Parathyroid adenoma (tissue), 2 donors: ENCODE results near the gene GSX2.
A peak's percentile ranks its signal among the peaks of the same experiment; 100 is the strongest.
"Not testable (repeated sequence)": the region's sequence is repeated elsewhere in the genome, so short reads cannot be mapped to it uniquely, and the experiment has no call there.

Experiments used
- H2AFZ ChIP-seq: fragments of 300-600 bp; sonication (generic); one replicate; pipeline ENCODE4 v1.7.0; 2017; ENCODE audit warnings: antibody characterized with exemption, mild to moderate bottlenecking
- H3K27ac ChIP-seq: fragments of 300-600 bp; sonication (generic); one replicate; pipeline ENCODE4 v1.7.0; 2017
- H3K27me3 ChIP-seq: fragments of 300-600 bp; sonication (generic); one replicate; pipeline ENCODE4 v1.7.0; 2017; ENCODE audit warnings: low read length; ENCODE audit not compliant: control insufficient read depth, insufficient read depth
- H3K36me3 ChIP-seq: fragments of 300-600 bp; sonication (generic); one replicate; pipeline ENCODE4 v1.7.0; 2017; ENCODE audit warnings: low read length; ENCODE audit not compliant: control insufficient read depth, insufficient read depth
- H3K4me1 ChIP-seq: fragments of 300-600 bp; sonication (generic); one replicate; pipeline ENCODE4 v1.7.0; 2017; ENCODE audit warnings: control low read depth
- H3K4me2 ChIP-seq: fragments of 300-600 bp; sonication (generic); one replicate; pipeline ENCODE4 v1.7.0; 2017; ENCODE audit warnings: low read length
- H3K4me3 ChIP-seq: fragments of 300-600 bp; sonication (generic); one replicate; pipeline ENCODE4 v1.7.0; 2017; ENCODE audit warnings: low read depth, low read length
- H3K79me2 ChIP-seq: fragments of 300-600 bp; sonication (generic); one replicate; pipeline ENCODE4 v1.7.0; 2017; ENCODE audit warnings: control low read depth
- H3K9ac ChIP-seq: fragments of 300-600 bp; sonication (generic); one replicate; pipeline ENCODE4 v1.7.0; 2017; ENCODE audit warnings: mild to moderate bottlenecking
- H3K9me3 ChIP-seq: fragments of 300-600 bp; sonication (generic); one replicate; pipeline ENCODE4 v1.7.0; 2017; ENCODE audit warnings: low read length; ENCODE audit not compliant: control insufficient read depth
- CTCF ChIP-seq: fragments of 300-600 bp; sonication (generic); IDR thresholded peaks from one replicate; pipeline ENCODE4 v1.7.0; 2017; ENCODE audit warnings: antibody characterized with exemption, mild to moderate bottlenecking
- donor health status: primary hyperparathyroidism.

GSX2 gene

GRCh38 chr4:54099748-54100574 lies at the start of gene GSX2:
GSX2 (plus strand) TSS chr4:54100163; CDS start chr4:54100345, 182 bp downstream.
- no peak within 1 kb of the TSS for H2AFZ ChIP-seq
- H3K9ac ChIP-seq: no peak within 1 kb of the TSS
- no peaks in the 10 kb centered on the region for H3K9me3 ChIP-seq
- peak within 1 kb of the TSS; percentile 16 for H3K4me3 ChIP-seq
- H3K27me3 ChIP-seq: peaks cover 16% of the 10 kb centered on the region
- no peaks in the 10 kb centered on the region for H3K79me2 ChIP-seq
- no peaks in the 10 kb centered on the region for H3K4me1 ChIP-seq
- H3K4me2 ChIP-seq: peak within 1 kb of the TSS; percentile 42
- H3K27ac ChIP-seq: no peak within 1 kb of the TSS
- H3K36me3 ChIP-seq: no peaks in the 10 kb centered on the region
- TF ChIP-seq CTCF: no peak

GRCh38 chr4:54050214-54050904 lies 49.6 kb upstream of the GSX2 start:
- no peak for TF ChIP-seq CTCF
- no peaks in the 10 kb centered on the region for H3K9me3 ChIP-seq
- H3K36me3 ChIP-seq: no peaks in the 10 kb centered on the region
- H2AFZ ChIP-seq: no peak overlapping the region
- H3K4me2 ChIP-seq: no peak overlapping the region
- peaks cover 2% of the 10 kb centered on the region for H3K79me2 ChIP-seq
- H3K27ac ChIP-seq: no peak overlapping the region
- H3K27me3 ChIP-seq: no peaks in the 10 kb centered on the region
- no peak overlapping the region for H3K9ac ChIP-seq
- no peak overlapping the region for H3K4me3 ChIP-seq
- no peaks in the 10 kb centered on the region for H3K4me1 ChIP-seq

DNA sequence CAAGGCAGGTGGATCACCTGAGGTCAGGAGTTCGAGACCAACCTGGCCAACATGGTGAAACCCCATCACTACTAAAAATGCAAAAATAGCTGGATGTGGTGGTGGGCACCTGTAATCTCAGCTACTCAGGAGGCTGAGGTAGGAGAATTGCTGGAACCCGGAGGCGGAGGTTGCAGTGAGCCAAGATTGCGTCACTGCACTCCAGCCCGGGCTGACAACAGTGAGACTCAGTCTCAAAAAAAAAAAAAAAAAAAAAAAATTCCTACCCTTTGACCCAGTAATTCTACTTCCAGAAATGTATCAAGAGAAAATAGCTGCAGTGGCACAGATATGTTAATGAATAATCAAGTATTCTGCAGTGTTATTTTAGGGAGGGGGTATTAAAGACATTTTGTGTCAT lies 46.6 kb upstream of the GSX2 start:
- H3K9me3 ChIP-seq, H2AFZ ChIP-seq, H3K79me2 ChIP-seq, H3K9ac ChIP-seq, H3K27ac ChIP-seq, H3K4me2 ChIP-seq, H3K4me1 ChIP-seq, H3K4me3 ChIP-seq, H3K27me3 ChIP-seq, H3K36me3 ChIP-seq: not testable (repeated sequence)

- H3K4me3 ChIP-seq: no peak overlapping the region
- H3K27ac ChIP-seq: no peak overlapping the region
- TF ChIP-seq CTCF: no peak
- no peak overlapping the region for H3K9ac ChIP-seq
- H3K9me3 ChIP-seq: no peaks in the 10 kb centered on the region
- H3K27me3 ChIP-seq: no peaks in the 10 kb centered on the region
- no peaks in the 10 kb centered on the region for H3K36me3 ChIP-seq
- H3K4me2 ChIP-seq: no peak overlapping the region
- H2AFZ ChIP-seq: no peak overlapping the region
- peaks cover 5% of the 10 kb centered on the region for H3K4me1 ChIP-seq
- peaks cover 5% of the 10 kb centered on the region for H3K79me2 ChIP-seq
These were observed 45.5 kb upstream of the GSX2 start for GRCh38 chr4:54054501-54054900.

- no peak overlapping the region for H2AFZ ChIP-seq
- TF ChIP-seq CTCF: no peak
- peaks cover 5% of the 10 kb centered on the region for H3K4me1 ChIP-seq
These were observed 44.5 kb upstream of the GSX2 start for GRCh38 chr4:54055494-54055893.

More at GRCh38 chr4:54055494-54055893, 44.5 kb upstream of the GSX2 start:
- Histone ChIP-seq H3K79me2 (peaks cover 5% of the 10 kb centered on the region), H3K27me3 (no peaks in the 10 kb centered on the region), H3K9me3 (no peaks in the 10 kb centered on the region), H3K4me3 (no peak overlapping the region), H3K9ac (no peak overlapping the region), H3K4me2 (no peak overlapping the region), H3K27ac (no peak overlapping the region), H3K36me3 (no peaks in the 10 kb centered on the region)
